ENCODE results near the gene BLTP2.

The BLTP2 gene

GRCh38 chr17:28665994-28666393, 21.0 kb upstream of the BLTP2 start:
- Histone ChIP-seq H3K27ac (ENCODE audit: low read length) (no peak overlapping the region), H3K4me3 (ENCODE audit: low read length) (no peak overlapping the region), H3K9me3 (replicated peaks; ENCODE audit: insufficient read depth, low read length) (no peaks in the 10 kb centered on the region), H3F3A (ENCODE audit: insufficient read depth, low read length) (peaks cover 4% of the 10 kb centered on the region; the same call in 1 of the 2 replicates), H3K36me3 (replicated peaks; ENCODE audit: insufficient read depth, low read length) (peaks cover 5% of the 10 kb centered on the region; the same call in 1 of the 2 replicates), H3K4me2 (ENCODE audit: low read depth, low read length) (no peak overlapping the region), H3K9me2 (replicated peaks; ENCODE audit: insufficient read depth, low read length) (no peaks in the 10 kb centered on the region), H3K9ac (ENCODE audit: low read length) (no peak overlapping the region), H3K27me3 (replicated peaks; ENCODE audit: insufficient read depth, low read length) (no peaks in the 10 kb centered on the region), H2AFZ (ENCODE audit: low read length) (no peak overlapping the region), H3K4me1 (ENCODE audit: low read length) (peaks cover 8% of the 10 kb centered on the region), H4K20me1 (ENCODE audit: insufficient read depth, low read length) (no peaks in the 10 kb centered on the region), H3K79me2 (ENCODE audit: low read length) (peaks cover 91% of the 10 kb centered on the region)
- no peak for TF ChIP-seq CTCF (IDR thresholded peaks at IDR 0.05; ENCODE audit: low read length)
- TF ChIP-seq EZH2 (optimal IDR thresholded peaks at IDR 0.05; ENCODE audit: low read depth, low read length) = no peak
- TF ChIP-seq EZH2phosphoT487 (IDR thresholded peaks at IDR 0.05; ENCODE audit: low read length) = no peak
- no peak for DNase-seq

- peaks cover 4% of the 10 kb centered on the region; the same call in 1 of the 2 replicates for H3F3A ChIP-seq (ENCODE audit: insufficient read depth, low read length)
- peaks cover 89% of the 10 kb centered on the region for H3K79me2 ChIP-seq (ENCODE audit: low read length)
- H2AFZ ChIP-seq (ENCODE audit: low read length) = no peak overlapping the region
- H3K9me3 ChIP-seq (replicated peaks; ENCODE audit: insufficient read depth, low read length) = no peaks in the 10 kb centered on the region
- H3K4me2 ChIP-seq (ENCODE audit: low read depth, low read length) = 0 out of 2 replicates have a peak overlapping the region, but pooled peaks have one; percentile 76
- H3K36me3 ChIP-seq (replicated peaks; ENCODE audit: insufficient read depth, low read length) = no peaks in the 10 kb centered on the region
- no peaks in the 10 kb centered on the region for H4K20me1 ChIP-seq (ENCODE audit: insufficient read depth, low read length)
- peaks cover 11% of the 10 kb centered on the region for H3K4me1 ChIP-seq (ENCODE audit: low read length)
- H3K9me2 ChIP-seq (replicated peaks; ENCODE audit: insufficient read depth, low read length) = no peaks in the 10 kb centered on the region
- TF ChIP-seq EZH2phosphoT487 (IDR thresholded peaks at IDR 0.05; ENCODE audit: low read length) = no peak
- no peak for TF ChIP-seq EZH2 (optimal IDR thresholded peaks at IDR 0.05; ENCODE audit: low read depth, low read length)
- TF ChIP-seq CTCF (IDR thresholded peaks at IDR 0.05; ENCODE audit: low read length) = no peak
- H3K4me3 ChIP-seq (ENCODE audit: low read length) = no peak overlapping the region
- DNase-seq = no peak
- H3K9ac ChIP-seq (ENCODE audit: low read length) = no peak overlapping the region
- no peaks in the 10 kb centered on the region for H3K27me3 ChIP-seq (replicated peaks; ENCODE audit: insufficient read depth, low read length)
- no peak overlapping the region for H3K27ac ChIP-seq (ENCODE audit: low read length)
These were observed 18.8 kb upstream of the BLTP2 start for GRCh38 chr17:28663723-28664122.

- H3K79me2 ChIP-seq (ENCODE audit: low read length) = peaks cover 81% of the 10 kb centered on the region
- H3K9ac ChIP-seq (ENCODE audit: low read length) = peak overlapping the region; percentile 96
- peak overlapping the region; percentile 94 for H2AFZ ChIP-seq (ENCODE audit: low read length)
- H3K9me3 ChIP-seq (replicated peaks; ENCODE audit: insufficient read depth, low read length) = no peaks in the 10 kb centered on the region
- no peaks in the 10 kb centered on the region for H3K9me2 ChIP-seq (replicated peaks; ENCODE audit: insufficient read depth, low read length)
- peak overlapping the region; percentile 76 for H3K4me2 ChIP-seq (ENCODE audit: low read depth, low read length)
- TF ChIP-seq EZH2 (optimal IDR thresholded peaks at IDR 0.05; ENCODE audit: low read depth, low read length) (no peak), EZH2phosphoT487 (IDR thresholded peaks at IDR 0.05; ENCODE audit: low read length) (no peak), CTCF (IDR thresholded peaks at IDR 0.05; ENCODE audit: low read length) (no peak)
- no peaks in the 10 kb centered on the region for H4K20me1 ChIP-seq (ENCODE audit: insufficient read depth, low read length)
- peaks cover 2% of the 10 kb centered on the region; the same call in 1 of the 2 replicates for H3K36me3 ChIP-seq (replicated peaks; ENCODE audit: insufficient read depth, low read length)
- no peak for DNase-seq
- no peaks in the 10 kb centered on the region for H3K27me3 ChIP-seq (replicated peaks; ENCODE audit: insufficient read depth, low read length)
- peaks cover 11% of the 10 kb centered on the region for H3K4me1 ChIP-seq (ENCODE audit: low read length)
- peak overlapping the region; percentile 97 for H3K27ac ChIP-seq (ENCODE audit: low read length)
- peaks cover 4% of the 10 kb centered on the region; the same call in 1 of the 2 replicates for H3F3A ChIP-seq (ENCODE audit: insufficient read depth, low read length)
- peak overlapping the region; percentile 87 for H3K4me3 ChIP-seq (ENCODE audit: low read length)
These were observed 17.5 kb upstream of the BLTP2 start for GRCh38 chr17:28662527-28662829.
